ENCODE results near the gene WIF1. TPM values are rescaled to one million over a fixed set of nuclear protein-coding genes. Genes with fewer than 3 reads are reported as not detected.

Gene WIF1
- total RNA-seq, 1 donor from 2014 or later = 0.19 TPM

- no peak for DNase-seq (ENCODE audit: low spot score)
- Mint-ChIP-seq H3K4me3 (no peak overlapping the region), H3K27ac (no peak overlapping the region), H3K27me3 (ENCODE audit: insufficient read depth, low read depth) (no peaks in the 10 kb centered on the region), H3K9me3 (peaks cover under 1% of the 10 kb centered on the region), H3K36me3 (no peaks in the 10 kb centered on the region), H3K4me1 (no peaks in the 10 kb centered on the region)
- no peak overlapping the region for H2AFZ ChIP-seq (replicated peaks)
- H3K27me3 ChIP-seq = no peaks in the 10 kb centered on the region
- H3K79me2 ChIP-seq (ENCODE audit: low read depth) = no peaks in the 10 kb centered on the region
- no peak overlapping the region for H3K4me3 ChIP-seq
- H3K9me3 ChIP-seq (ENCODE audit: low read depth) = no peaks in the 10 kb centered on the region
- TF ChIP-seq EZH2phosphoT487 (IDR thresholded peaks at IDR 0.05) (no peak), EZH2 (IDR thresholded peaks at IDR 0.05) (no peak)
- TF ChIP-seq, protein P1, sequence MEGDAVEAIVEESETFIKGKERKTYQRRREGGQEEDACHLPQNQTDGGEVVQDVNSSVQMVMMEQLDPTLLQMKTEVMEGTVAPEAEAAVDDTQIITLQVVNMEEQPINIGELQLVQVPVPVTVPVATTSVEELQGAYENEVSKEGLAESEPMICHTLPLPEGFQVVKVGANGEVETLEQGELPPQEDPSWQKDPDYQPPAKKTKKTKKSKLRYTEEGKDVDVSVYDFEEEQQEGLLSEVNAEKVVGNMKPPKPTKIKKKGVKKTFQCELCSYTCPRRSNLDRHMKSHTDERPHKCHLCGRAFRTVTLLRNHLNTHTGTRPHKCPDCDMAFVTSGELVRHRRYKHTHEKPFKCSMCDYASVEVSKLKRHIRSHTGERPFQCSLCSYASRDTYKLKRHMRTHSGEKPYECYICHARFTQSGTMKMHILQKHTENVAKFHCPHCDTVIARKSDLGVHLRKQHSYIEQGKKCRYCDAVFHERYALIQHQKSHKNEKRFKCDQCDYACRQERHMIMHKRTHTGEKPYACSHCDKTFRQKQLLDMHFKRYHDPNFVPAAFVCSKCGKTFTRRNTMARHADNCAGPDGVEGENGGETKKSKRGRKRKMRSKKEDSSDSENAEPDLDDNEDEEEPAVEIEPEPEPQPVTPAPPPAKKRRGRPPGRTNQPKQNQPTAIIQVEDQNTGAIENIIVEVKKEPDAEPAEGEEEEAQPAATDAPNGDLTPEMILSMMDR (IDR thresholded peaks at IDR 0.05) = no peak
- peaks cover 15% of the 10 kb centered on the region for H3K4me1 ChIP-seq
- H4K20me1 ChIP-seq (ENCODE audit: low read depth) = no peaks in the 10 kb centered on the region
- no peak overlapping the region for H3K9ac ChIP-seq
- H3K27ac ChIP-seq = no peak overlapping the region
- H3F3A ChIP-seq (ENCODE audit: low read depth) = no peaks in the 10 kb centered on the region
- H3K4me2 ChIP-seq = no peak overlapping the region
- H3K36me3 ChIP-seq = no peaks in the 10 kb centered on the region
These were observed 98.7 kb downstream of the WIF1 start for GRCh38 chr12:65022421-65022820.

- Mint-ChIP-seq H3K27ac (no peak overlapping the region), H3K4me3 (no peak overlapping the region), H3K4me1 (no peaks in the 10 kb centered on the region), H3K27me3 (ENCODE audit: insufficient read depth, low read depth) (peaks cover 3% of the 10 kb centered on the region), H3K36me3 (no peaks in the 10 kb centered on the region), H3K9me3 (no peaks in the 10 kb centered on the region)
- H3K4me2 ChIP-seq = no peak overlapping the region
- H3K9ac ChIP-seq = no peak overlapping the region
- no peak overlapping the region for H2AFZ ChIP-seq (replicated peaks)
- H3K27me3 ChIP-seq = no peaks in the 10 kb centered on the region
- H3K27ac ChIP-seq = no peak overlapping the region
- H3F3A ChIP-seq (ENCODE audit: low read depth) = no peaks in the 10 kb centered on the region
- no peak for DNase-seq (ENCODE audit: low spot score)
- no peaks in the 10 kb centered on the region for H4K20me1 ChIP-seq (ENCODE audit: low read depth)
- H3K4me3 ChIP-seq = no peak overlapping the region
- no peaks in the 10 kb centered on the region for H3K79me2 ChIP-seq (ENCODE audit: low read depth)
- TF ChIP-seq EZH2phosphoT487 (IDR thresholded peaks at IDR 0.05) (no peak), EZH2 (IDR thresholded peaks at IDR 0.05) (no peak)
- TF ChIP-seq, protein P1 (IDR thresholded peaks at IDR 0.05) = no peak
- no peaks in the 10 kb centered on the region for H3K9me3 ChIP-seq (ENCODE audit: low read depth)
- no peaks in the 10 kb centered on the region for H3K36me3 ChIP-seq
- H3K4me1 ChIP-seq = peaks cover 20% of the 10 kb centered on the region
These were observed 101.3 kb downstream of the WIF1 start for GRCh38 chr12:65019696-65020234.

DNA sequence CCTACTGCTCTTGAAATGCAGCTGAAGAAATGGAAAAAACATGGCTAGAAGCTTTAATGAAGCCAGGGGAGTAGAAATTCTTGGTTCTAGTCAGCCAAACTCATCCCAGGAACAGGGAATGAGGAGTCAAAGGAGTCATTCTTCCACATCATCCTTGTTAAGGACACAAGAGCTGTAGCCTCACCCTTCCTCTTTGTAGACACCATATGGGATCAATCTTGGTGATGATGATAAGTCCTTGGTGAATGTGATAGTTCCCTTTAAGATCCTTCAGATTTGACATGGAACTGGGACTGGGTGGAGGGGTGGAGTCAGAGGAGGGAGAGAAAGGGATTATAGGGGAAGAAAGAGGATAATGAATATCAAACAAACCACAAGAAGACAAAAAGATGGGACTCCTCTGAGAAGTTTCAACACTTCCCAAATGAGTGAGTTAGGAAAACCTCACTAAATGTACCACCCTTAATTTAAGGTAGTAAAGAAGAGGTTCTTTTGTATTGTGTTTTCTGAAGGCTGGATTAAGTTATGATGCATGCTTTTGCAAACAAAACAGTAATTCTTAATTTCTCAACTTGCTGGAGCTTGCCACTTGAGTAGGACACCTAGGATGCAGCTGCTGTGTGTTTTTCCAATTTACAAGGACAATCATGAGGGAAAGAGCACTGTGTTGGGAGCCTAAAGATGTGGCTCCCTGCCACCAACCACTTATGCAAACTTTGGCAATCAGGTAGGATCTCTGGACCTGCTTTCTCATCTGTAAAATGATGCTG lies 104.0 kb downstream of the WIF1 start:
- TF ChIP-seq, protein P1 (IDR thresholded peaks at IDR 0.05) = no peak
- Histone ChIP-seq H3K36me3 (no peaks in the 10 kb centered on the region), H3K9ac (no peak overlapping the region), H3K4me2 (no peak overlapping the region), H3K9me3 (ENCODE audit: low read depth) (no peaks in the 10 kb centered on the region), H3K79me2 (ENCODE audit: low read depth) (no peaks in the 10 kb centered on the region), H3K4me3 (no peak overlapping the region), H3K27ac (no peak overlapping the region), H3K4me1 (peaks cover 6% of the 10 kb centered on the region), H4K20me1 (ENCODE audit: low read depth) (no peaks in the 10 kb centered on the region), H3F3A (ENCODE audit: low read depth) (no peaks in the 10 kb centered on the region), H2AFZ (replicated peaks) (no peak overlapping the region), H3K27me3 (no peaks in the 10 kb centered on the region)
- H3K4me1 Mint-ChIP-seq = no peaks in the 10 kb centered on the region
- no peak overlapping the region for H3K4me3 Mint-ChIP-seq
- H3K27ac Mint-ChIP-seq = no peak overlapping the region
- H3K27me3 Mint-ChIP-seq (ENCODE audit: insufficient read depth, low read depth) = peaks cover 3% of the 10 kb centered on the region
- H3K36me3 Mint-ChIP-seq = no peaks in the 10 kb centered on the region
- no peaks in the 10 kb centered on the region for H3K9me3 Mint-ChIP-seq
- DNase-seq (ENCODE audit: low spot score) = no peak
